Astrocyte (in vitro differentiated cells and primary cell): Measurements from ENCODE around the gene PDE3B. TPM values are rescaled to one million over a fixed set of nuclear protein-coding genes. Genes with fewer than 3 reads are reported as not detected.
"Not testable (repeated sequence)": the region's sequence is repeated elsewhere in the genome, so short reads cannot be mapped to it uniquely, and the experiment has no call there.

Experiments
- DNase-seq: peaks from one replicate; pipeline ENCODE4 v3.0.0-alpha.2; 2010; ENCODE audit warnings: low read depth
- FAIRE-seq: peaks from 2 replicates; lab custom pipeline; 2011; peaks lifted over from hg19 to GRCh38; lab: Jason Lieb, UNC
- H2AFZ ChIP-seq: 2 replicates; pipeline ENCODE4 v1.6.0; 2012; ENCODE audit warnings: low read depth, low read length, inconsistent platforms
- H3K27ac ChIP-seq: 2 replicates; pipeline ENCODE4 v1.5.1; 2011; ENCODE audit warnings: low read depth, low read length, inconsistent platforms
- H3K27me3 ChIP-seq: 2 replicates; pipeline ENCODE4 v1.6.0; 2011; ENCODE audit warnings: low read length, inconsistent platforms; ENCODE audit not compliant: insufficient read depth
- H3K36me3 ChIP-seq: 2 replicates; pipeline ENCODE4 v1.5.1; 2011; ENCODE audit warnings: low read length, inconsistent platforms; ENCODE audit not compliant: insufficient read depth
- H3K4me1 ChIP-seq: 2 replicates; pipeline ENCODE4 v1.5.1; 2011; ENCODE audit warnings: low read length, inconsistent platforms; ENCODE audit not compliant: insufficient read depth
- H3K4me2 ChIP-seq: 2 replicates; pipeline ENCODE4 v1.6.0; 2012; ENCODE audit warnings: low read length, inconsistent platforms
- H3K4me3 ChIP-seq: 2 replicates; pipeline ENCODE4 v1.5.1; 2011; ENCODE audit warnings: low read depth, mild to moderate bottlenecking, low read length, inconsistent platforms; ENCODE audit not compliant: insufficient read depth
- H3K79me2 ChIP-seq: 2 replicates; pipeline ENCODE4 v1.6.0; 2012; ENCODE audit warnings: mild to moderate bottlenecking, low read length, inconsistent platforms; ENCODE audit not compliant: insufficient read depth
- H3K9ac ChIP-seq: 2 replicates; pipeline ENCODE4 v1.6.0; 2012; ENCODE audit warnings: mild to moderate bottlenecking, low read length, inconsistent platforms
- H3K9me3 ChIP-seq: 2 replicates; pipeline ENCODE4 v1.5.1; 2012; ENCODE audit warnings: low read depth, mild to moderate bottlenecking, low read length, inconsistent platforms; ENCODE audit not compliant: insufficient read depth
- H4K20me1 ChIP-seq: 2 replicates; pipeline ENCODE4 v1.6.0; 2012; ENCODE audit warnings: low read length, inconsistent platforms; ENCODE audit not compliant: insufficient read depth
- H3K27ac Mint-ChIP-seq: one replicate; pipeline ENCODE4 v1.8.0; 2021; ENCODE audit warnings: mild to moderate bottlenecking, mixed read lengths; ENCODE audit not compliant: unreplicated experiment
- H3K27me3 Mint-ChIP-seq: one replicate; pipeline ENCODE4 v1.8.0; 2021; ENCODE audit warnings: low read depth, mixed read lengths; ENCODE audit not compliant: unreplicated experiment
- H3K36me3 Mint-ChIP-seq: one replicate; pipeline ENCODE4 v1.8.0; 2021; ENCODE audit warnings: low read depth, mixed read lengths; ENCODE audit not compliant: unreplicated experiment
- H3K4me1 Mint-ChIP-seq: one replicate; pipeline ENCODE4 v1.8.0; 2021; ENCODE audit warnings: low read depth, mixed read lengths; ENCODE audit not compliant: unreplicated experiment
- H3K4me3 Mint-ChIP-seq: one replicate; pipeline ENCODE4 v1.8.0; 2021; ENCODE audit warnings: mild to moderate bottlenecking, moderate library complexity, mixed read lengths; ENCODE audit not compliant: unreplicated experiment
- H3K9me3 Mint-ChIP-seq: one replicate; pipeline ENCODE4 v1.8.0; 2021; ENCODE audit warnings: mild to moderate bottlenecking, mixed read lengths; ENCODE audit not compliant: unreplicated experiment
- CTCF ChIP-seq: IDR thresholded peaks from 2 replicates; pipeline ENCODE4 v1.5.1; 2011; ENCODE audit warnings: low read depth, mild to moderate bottlenecking, inconsistent platforms, low read length, moderate library complexity; ENCODE audit not compliant: insufficient read depth
- EZH2 ChIP-seq: IDR thresholded peaks from 2 replicates; pipeline ENCODE4 v1.6.1; 2012; ENCODE audit warnings: mild to moderate bottlenecking, low read length, inconsistent platforms; ENCODE audit not compliant: insufficient read depth
- total RNA-seq: library from RNA; stranded (reverse); gene quantifications from 2 replicates; pipeline ENCODE4 v1.2.1, GENCODE V29; 2021

The PDE3B gene
- total RNA-seq, 1 donor from 2014 or later: 2.9 TPM

- no peaks in the 10 kb centered on the region for H3K9me3 Mint-ChIP-seq
- no peak overlapping the region for H3K9ac ChIP-seq
- no peak overlapping the region for H3K27ac Mint-ChIP-seq
- no peak overlapping the region for H3K4me3 Mint-ChIP-seq
- H3K36me3 Mint-ChIP-seq: no peaks in the 10 kb centered on the region
- H2AFZ ChIP-seq: no peak overlapping the region
- H3K27ac ChIP-seq: no peak overlapping the region
- no peaks in the 10 kb centered on the region for H3K79me2 ChIP-seq
- no peak for DNase-seq
- no peaks in the 10 kb centered on the region for H3K4me1 ChIP-seq
- FAIRE-seq: no peak
- H3K9me3 ChIP-seq: no peaks in the 10 kb centered on the region
- no peaks in the 10 kb centered on the region for H3K36me3 ChIP-seq
- no peaks in the 10 kb centered on the region for H4K20me1 ChIP-seq
- no peak overlapping the region for H3K4me3 ChIP-seq
- H3K4me1 Mint-ChIP-seq: peaks cover 6% of the 10 kb centered on the region
- H3K27me3 Mint-ChIP-seq: no peaks in the 10 kb centered on the region
- no peaks in the 10 kb centered on the region for H3K27me3 ChIP-seq
- no peak overlapping the region for H3K4me2 ChIP-seq
- TF ChIP-seq CTCF (no peak), EZH2 (no peak)
These were observed 11.8 kb downstream of the PDE3B start for GRCh38 chr11:14655435-14655834.

GRCh38 chr11:14656536-14657457, 13.2 kb downstream of the PDE3B start:
- Mint-ChIP-seq H3K9me3 (peaks cover 5% of the 10 kb centered on the region), H3K4me1 (peaks cover 6% of the 10 kb centered on the region), H3K27ac (no peak overlapping the region), H3K36me3 (no peaks in the 10 kb centered on the region), H3K4me3 (no peak overlapping the region), H3K27me3 (no peaks in the 10 kb centered on the region)
- H3K4me1 ChIP-seq: no peaks in the 10 kb centered on the region
- H3K9ac ChIP-seq: no peak overlapping the region
- H2AFZ ChIP-seq: no peak overlapping the region
- no peak overlapping the region for H3K4me3 ChIP-seq
- FAIRE-seq (no peak), DNase-seq (no peak)
- H3K4me2 ChIP-seq: no peak overlapping the region
- no peaks in the 10 kb centered on the region for H4K20me1 ChIP-seq
- H3K36me3 ChIP-seq: no peaks in the 10 kb centered on the region
- no peaks in the 10 kb centered on the region for H3K9me3 ChIP-seq
- no peak for TF ChIP-seq CTCF
- TF ChIP-seq EZH2: no peak
- no peak overlapping the region for H3K27ac ChIP-seq
- H3K79me2 ChIP-seq: no peaks in the 10 kb centered on the region
- no peaks in the 10 kb centered on the region for H3K27me3 ChIP-seq

GRCh38 chr11:14657841-14658240, 14.2 kb downstream of the PDE3B start:
- no peaks in the 10 kb centered on the region for H3K27me3 ChIP-seq
- H3K9me3 ChIP-seq: no peaks in the 10 kb centered on the region
- peaks cover 6% of the 10 kb centered on the region for H3K4me1 Mint-ChIP-seq
- DNase-seq: no peak
- H3K9me3 Mint-ChIP-seq: peaks cover 6% of the 10 kb centered on the region
- H3K4me1 ChIP-seq: no peaks in the 10 kb centered on the region
- no peak for TF ChIP-seq EZH2
- TF ChIP-seq CTCF: no peak
- no peaks in the 10 kb centered on the region for H3K36me3 Mint-ChIP-seq
- H3K4me3 Mint-ChIP-seq: no peak overlapping the region
- no peak overlapping the region for H3K27ac Mint-ChIP-seq
- H2AFZ ChIP-seq: no peak overlapping the region
- no peaks in the 10 kb centered on the region for H3K79me2 ChIP-seq
- H3K4me2 ChIP-seq: no peak overlapping the region
- no peak for FAIRE-seq
- no peaks in the 10 kb centered on the region for H3K27me3 Mint-ChIP-seq
- no peak overlapping the region for H3K4me3 ChIP-seq
- H3K9ac ChIP-seq: no peak overlapping the region
- H3K27ac ChIP-seq: no peak overlapping the region
- no peaks in the 10 kb centered on the region for H3K36me3 ChIP-seq
- no peaks in the 10 kb centered on the region for H4K20me1 ChIP-seq

GRCh38 chr11:14664926-14665325, 21.3 kb downstream of the PDE3B start:
- not testable (repeated sequence) for DNase-seq, H3K27me3 ChIP-seq, H3K27ac ChIP-seq, H3K36me3 ChIP-seq, H3K79me2 ChIP-seq, H2AFZ ChIP-seq, H3K4me1 ChIP-seq, H3K27me3 Mint-ChIP-seq, H3K36me3 Mint-ChIP-seq, H3K4me1 Mint-ChIP-seq, H3K4me3 Mint-ChIP-seq, H3K27ac Mint-ChIP-seq, H3K4me3 ChIP-seq, FAIRE-seq, H4K20me1 ChIP-seq, H3K9me3 ChIP-seq, H3K9me3 Mint-ChIP-seq, H3K9ac ChIP-seq, H3K4me2 ChIP-seq
